Rectal smooth muscle tissue (tissue), 1 donor: Measurements from ENCODE around the gene UBA1.
"Not testable (repeated sequence)": the region's sequence is repeated elsewhere in the genome, so short reads cannot be mapped to it uniquely, and the experiment has no call there.

Experiments
- H3K27ac ChIP-seq: one replicate; pipeline ENCODE4 v1.7.0; 2013; ENCODE audit warnings: low read depth, low read length, inconsistent platforms
- H3K27me3 ChIP-seq: one replicate; pipeline ENCODE4 v1.7.0; 2013; ENCODE audit warnings: low read length; ENCODE audit not compliant: control insufficient read depth, insufficient read depth
- H3K36me3 ChIP-seq: one replicate; pipeline ENCODE4 v1.7.0; 2013; ENCODE audit warnings: low read length; ENCODE audit not compliant: control insufficient read depth, insufficient read depth
- H3K4me1 ChIP-seq: one replicate; pipeline ENCODE4 v1.7.0; 2013; ENCODE audit warnings: low read length; ENCODE audit not compliant: control insufficient read depth, insufficient read depth
- H3K4me3 ChIP-seq: one replicate; pipeline ENCODE4 v1.7.0; 2013; ENCODE audit warnings: low read length
- H3K9ac ChIP-seq: one replicate; pipeline ENCODE4 v1.7.0; 2013; ENCODE audit warnings: low read length

Gene UBA1

DNA sequence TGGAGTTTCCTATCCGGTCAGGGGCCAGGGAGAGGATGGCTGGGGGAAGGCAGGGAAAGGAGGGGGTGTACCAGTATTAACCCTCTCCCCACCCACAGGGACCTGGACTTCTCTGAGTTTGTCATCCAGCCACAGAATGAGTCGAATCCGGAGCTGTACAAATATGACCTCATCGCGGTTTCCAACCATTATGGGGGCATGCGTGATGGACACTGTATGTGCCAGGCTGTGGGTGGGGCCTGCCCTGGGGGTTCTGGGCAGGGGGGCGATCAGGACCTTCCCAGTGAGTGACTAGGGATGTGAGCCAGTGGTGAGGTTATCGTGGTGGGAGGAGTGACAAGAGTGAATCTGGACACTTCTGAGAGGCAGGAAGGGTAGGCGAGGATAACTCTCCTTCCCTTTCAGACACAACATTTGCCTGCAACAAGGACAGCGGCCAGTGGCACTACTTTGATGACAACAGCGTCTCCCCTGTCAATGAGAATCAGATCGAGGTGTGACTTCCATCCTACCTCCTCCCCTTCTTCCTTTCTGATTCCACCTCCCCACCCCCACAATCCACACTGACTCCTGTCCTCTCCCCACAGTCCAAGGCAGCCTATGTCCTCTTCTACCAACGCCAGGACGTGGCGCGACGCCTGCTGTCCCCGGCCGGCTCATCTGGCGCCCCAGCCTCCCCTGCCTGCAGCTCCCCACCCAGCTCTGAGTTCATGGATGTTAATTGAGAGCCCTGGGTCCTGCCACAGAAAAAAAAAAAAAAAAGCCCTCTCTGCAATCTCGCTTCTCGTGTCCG, 53.8 kb downstream of the UBA1 start:
- Histone ChIP-seq H3K9ac (no peak overlapping the region), H3K27ac (no peak overlapping the region), H3K4me1 (no peaks in the 10 kb centered on the region), H3K4me3 (no peak overlapping the region), H3K36me3 (peaks cover 5% of the 10 kb centered on the region), H3K27me3 (no peaks in the 10 kb centered on the region)

DNA sequence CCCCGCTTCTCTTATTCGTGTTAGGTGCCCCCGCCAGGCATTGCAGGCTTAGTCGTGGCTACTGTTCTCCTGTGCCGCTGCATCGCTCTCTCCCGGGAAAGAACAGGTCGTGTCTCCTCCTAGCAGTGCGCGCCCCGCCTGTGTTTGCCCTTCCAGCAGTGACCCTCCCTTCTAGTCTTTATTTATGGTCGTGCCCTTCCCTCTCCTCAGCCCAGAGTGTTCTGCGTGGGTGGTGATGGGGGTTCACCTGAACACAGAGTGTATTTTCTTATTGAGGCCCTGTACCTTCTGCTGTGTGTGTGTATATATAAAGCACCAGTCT, 54.3 kb downstream of the UBA1 start:
- peaks cover 5% of the 10 kb centered on the region for H3K36me3 ChIP-seq
- no peak overlapping the region for H3K27ac ChIP-seq
- no peak overlapping the region for H3K9ac ChIP-seq
- no peak overlapping the region for H3K4me3 ChIP-seq
- H3K27me3 ChIP-seq = no peaks in the 10 kb centered on the region
- no peaks in the 10 kb centered on the region for H3K4me1 ChIP-seq

DNA sequence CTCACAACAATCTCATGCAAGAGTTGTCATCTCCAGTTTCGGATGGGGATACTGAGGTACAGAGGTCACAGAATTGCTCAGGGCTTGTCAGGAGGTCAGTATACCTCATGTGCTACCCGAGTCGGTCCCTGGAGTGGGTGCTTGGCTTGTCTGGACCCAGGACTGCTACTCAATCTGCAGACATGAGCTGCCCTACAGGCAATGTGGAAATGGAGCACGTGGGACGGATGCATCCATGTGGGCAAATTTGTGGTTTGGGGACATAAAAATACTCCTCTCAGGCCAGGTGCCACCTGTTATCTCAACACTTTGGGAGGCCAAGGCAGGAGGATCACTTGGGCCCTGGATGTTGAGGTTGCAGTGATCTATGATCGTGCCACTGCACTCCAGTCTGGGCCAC, 54.9 kb downstream of the UBA1 start:
- Histone ChIP-seq H3K36me3 (peaks cover 5% of the 10 kb centered on the region), H3K27me3 (no peaks in the 10 kb centered on the region), H3K4me1 (no peaks in the 10 kb centered on the region), H3K9ac (no peak overlapping the region), H3K4me3 (no peak overlapping the region), H3K27ac (no peak overlapping the region)

DNA sequence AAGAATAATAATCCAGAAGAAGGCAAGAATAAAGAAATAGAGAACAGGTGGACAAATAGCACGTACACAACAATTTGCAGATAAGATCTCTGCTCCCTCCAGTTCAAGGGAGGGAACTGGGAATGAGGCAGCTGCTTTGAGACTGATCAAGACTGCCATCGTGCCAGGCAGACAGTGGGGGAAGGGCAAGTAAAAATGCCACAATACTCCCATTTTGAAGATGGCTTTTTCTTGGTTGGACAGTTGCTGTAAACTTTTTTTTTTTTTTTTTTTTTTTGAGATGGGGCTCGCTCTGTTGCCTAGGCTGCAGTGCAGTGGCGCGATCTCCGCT, 56.4 kb downstream of the UBA1 start:
- Histone ChIP-seq H3K27ac (no peak overlapping the region), H3K27me3 (no peaks in the 10 kb centered on the region), H3K36me3 (peaks cover 5% of the 10 kb centered on the region), H3K9ac (no peak overlapping the region), H3K4me3 (no peak overlapping the region), H3K4me1 (no peaks in the 10 kb centered on the region)

DNA sequence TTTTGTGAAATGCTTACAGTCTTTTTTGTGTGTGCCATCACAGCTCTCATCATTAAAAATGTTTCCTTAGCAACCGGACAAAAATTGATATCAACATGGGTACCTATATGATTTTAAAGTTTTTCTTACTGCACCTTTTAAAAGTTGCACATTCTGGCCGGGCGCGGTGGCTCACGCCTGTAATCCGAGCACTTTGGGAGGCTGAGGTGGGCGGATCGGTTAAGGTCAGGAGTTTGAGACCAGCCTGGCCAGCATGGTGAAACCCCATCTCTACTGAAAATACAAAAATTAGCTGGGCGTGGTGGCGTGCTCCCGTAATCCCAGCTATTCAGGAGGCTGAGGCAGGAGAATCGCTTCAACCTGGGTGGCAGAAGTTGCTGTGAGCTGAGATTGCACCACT, 64.0 kb downstream of the UBA1 start:
- H3K27ac ChIP-seq, H3K27me3 ChIP-seq, H3K4me1 ChIP-seq, H3K9ac ChIP-seq, H3K4me3 ChIP-seq, H3K36me3 ChIP-seq: not testable (repeated sequence)
